Stimulated activated CD4-positive, alpha-beta T cell treated with anti-CD3 and anti-CD28 coated beads, Interleukin-2, amount 100 ng/mL, for 4 hours (primary cell): ENCODE data around the gene PLXNB3.
"Not testable (repeated sequence)": the region's sequence is repeated elsewhere in the genome, so short reads cannot be mapped to it uniquely, and the experiment has no call there.

Source experiments
- DNase-seq: peaks from one replicate; pipeline ENCODE4 v3.0.0-alpha.2; 2020; ENCODE audit warnings: low read depth

The PLXNB3 gene

DNA sequence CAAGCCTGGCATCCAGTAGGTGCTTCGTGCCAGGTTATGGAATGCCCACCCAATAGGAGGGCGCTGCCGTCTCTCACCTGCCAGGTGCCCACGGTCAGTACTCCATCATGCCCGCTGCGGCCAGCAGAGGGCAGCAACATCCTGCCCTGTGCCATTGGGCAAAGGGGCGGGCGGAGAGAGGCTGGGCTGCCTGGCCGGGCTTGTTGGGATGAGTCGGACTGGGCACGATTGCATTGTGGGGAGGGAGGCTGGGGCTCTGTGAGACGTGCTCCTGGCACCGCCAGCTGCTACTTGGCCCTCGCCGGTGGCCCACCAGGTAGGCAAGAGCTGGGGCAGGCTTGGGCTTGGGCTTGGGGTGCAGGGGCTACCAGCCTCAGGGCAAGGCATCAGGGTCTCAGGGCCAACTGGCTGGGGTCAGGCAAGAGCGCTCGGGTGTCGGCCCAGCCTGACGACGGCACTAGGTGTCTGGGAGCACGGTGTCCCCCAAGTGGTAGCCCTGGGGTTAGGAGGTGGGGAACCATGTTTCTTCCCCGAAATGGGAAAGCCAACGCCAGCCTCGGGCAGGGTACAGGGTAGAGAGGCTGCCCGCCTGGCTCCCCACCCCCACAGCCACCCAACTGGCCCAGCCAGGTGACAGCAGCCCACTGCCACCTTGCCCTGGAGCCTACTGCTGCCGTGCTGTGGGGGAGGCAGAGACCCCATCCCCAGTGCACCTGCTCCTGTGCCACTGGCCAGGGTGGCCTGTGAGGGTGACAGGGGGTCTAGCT lies at the start of gene PLXNB3:
TSS of gene PLXNB3 (plus strand) at position 261 of the 767 bp plus-strand sequence. CDS start 1,287 bp downstream, outside the sequence.
- DNase-seq = peak; percentile 58

DNA sequence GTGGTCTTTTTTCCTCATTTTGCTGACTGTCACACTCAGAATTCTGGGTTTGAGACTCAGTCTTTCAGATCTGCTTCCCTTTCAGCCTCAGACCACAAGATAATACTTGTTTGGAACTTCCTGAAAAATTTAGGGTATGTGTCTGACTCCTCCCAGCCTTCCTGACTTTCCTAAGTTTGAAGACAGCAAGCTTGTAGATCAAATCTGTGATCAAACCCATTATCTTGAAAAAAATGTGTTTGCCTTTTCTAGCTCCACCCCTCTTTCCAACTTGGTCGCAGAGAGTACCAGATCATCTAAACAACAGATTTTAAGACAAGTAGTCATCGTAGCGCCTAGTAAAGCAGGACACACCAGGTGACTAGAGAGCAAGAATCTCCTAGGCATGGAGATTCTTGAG lies 49.8 kb upstream of the PLXNB3 start:
- no peak for DNase-seq

DNA sequence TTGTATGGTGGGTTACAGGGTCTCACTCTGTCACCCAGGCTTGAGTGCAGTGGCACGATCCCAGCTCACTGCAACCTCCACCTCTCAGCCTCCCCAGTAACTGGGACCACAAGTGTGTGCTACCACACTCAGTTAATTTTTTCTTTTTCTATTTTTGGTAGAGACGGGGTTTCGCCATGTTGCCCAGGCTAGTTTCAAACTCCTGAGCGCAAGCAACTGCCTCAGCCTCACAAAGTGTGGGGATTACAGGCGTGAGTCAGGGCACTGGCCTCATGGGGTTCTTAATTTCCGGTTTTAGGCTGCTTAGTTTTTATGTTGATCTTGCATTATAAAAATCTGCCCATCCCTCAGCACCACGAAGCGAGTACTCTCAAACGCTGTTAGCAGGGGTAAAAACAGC lies 46.6 kb upstream of the PLXNB3 start:
- no peak for DNase-seq

DNA sequence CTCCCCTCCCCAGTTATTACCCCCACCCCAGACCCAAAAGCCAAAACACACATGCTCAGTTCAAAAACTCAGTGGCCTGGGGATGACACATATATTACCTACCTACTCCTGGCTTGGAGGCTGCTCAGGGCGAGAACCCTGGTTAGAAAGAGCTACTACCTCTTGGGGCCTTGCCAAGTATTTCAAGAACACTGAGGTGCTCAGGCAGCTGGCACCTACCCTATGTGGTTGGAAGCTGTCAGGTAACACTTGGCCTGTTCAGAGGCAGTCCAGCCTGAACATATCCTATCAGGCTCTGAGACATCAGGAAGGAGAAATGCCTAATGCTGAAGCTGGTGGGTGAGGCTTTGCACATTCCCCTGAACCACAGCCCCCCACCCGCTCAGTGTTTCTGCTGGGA lies 44.8 kb upstream of the PLXNB3 start:
- DNase-seq = no peak

DNA sequence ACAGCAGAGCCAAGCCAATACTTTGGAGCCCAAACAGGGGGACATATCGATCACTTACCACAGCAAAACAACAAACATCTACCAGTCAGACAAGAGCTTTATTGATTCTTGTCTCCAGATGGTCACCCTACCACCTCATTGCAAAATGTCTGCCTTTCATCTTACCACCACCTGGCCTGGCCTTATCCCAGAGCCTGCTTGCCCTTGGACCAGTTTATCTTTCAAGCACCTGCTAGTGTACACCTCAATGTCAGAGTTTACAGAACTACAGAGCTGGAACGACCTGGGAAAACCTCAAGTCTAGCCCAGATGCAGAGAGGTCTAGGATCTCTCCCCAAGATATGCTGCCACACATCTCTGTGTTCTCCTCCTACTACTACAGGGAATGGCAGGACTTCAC lies 44.3 kb upstream of the PLXNB3 start:
- no peak for DNase-seq

DNA sequence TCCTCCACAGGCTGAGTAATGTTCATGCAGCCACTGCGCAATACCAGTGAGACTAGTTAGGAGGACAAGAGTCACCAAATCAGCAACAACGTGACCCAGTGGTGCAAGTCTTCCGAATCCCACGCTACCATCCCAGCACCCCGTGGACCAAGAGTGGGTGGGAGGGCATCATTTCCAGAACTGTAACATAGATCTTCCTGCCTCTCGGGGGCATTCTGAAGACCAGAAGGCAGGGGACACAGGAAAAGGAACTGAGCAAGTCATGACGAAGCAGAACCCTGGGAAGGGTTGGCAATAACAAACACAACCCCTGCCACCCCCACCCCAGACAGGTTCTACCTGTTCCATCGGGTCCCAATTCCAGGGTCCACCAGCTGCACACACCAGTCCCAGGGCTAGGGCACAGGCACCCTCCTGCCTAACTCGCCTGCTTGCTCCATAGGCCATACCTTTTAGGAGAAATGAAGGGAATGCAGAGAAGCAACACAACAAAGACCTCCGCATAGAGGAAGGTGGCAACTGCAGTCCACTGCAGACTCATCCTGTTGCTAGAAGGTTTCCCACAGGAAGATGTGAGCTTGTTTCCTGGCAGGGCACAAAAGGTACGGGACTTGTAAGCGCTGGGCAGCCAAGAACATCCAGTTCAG lies 41.2 kb upstream of the PLXNB3 start:
- no peak for DNase-seq

DNA sequence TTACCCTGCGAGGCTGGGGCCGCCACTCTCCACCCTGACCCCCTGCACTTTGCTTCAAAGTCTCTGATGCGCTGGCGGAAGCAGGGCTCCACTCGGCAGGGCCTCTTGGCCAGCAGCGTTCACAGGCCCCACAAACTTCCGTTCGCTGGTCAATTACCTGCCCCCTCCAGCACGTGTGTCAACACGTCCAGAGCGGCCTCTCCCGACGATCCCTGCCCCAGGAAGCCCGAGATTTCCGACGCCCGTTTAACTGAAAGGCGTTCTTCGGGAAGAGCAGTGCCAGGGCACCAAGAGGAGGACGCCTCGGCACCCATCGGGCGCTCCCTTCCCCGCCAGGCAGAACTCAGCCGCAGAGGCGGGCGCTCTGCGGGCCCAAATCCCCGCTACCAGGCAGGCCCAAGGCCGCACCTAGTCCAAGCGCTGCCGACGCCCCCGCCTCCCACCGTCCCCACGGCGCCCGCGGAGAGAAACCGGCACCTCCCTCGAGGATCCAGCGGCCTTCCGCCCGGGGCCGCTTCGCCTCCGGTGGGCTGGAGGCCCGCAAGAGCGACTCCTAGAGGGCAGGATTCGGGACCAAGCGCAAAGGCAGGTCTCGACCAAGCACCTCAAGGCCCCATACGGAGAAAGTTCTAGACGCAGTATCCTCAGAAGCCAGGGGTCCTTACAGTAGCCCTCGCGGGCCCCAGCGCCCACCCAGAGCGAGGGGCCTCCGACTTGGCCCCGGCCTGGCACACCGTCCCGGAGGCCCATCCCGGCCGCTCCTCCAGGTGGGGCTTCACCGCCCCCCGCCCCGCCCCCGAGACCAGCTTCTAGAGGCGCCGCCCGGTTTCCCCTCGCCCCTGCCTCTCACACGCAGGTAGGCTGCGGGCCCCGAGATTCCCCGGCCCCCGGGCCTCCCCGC lies 40.4 kb upstream of the PLXNB3 start:
- peak; percentile 42 for DNase-seq

DNA sequence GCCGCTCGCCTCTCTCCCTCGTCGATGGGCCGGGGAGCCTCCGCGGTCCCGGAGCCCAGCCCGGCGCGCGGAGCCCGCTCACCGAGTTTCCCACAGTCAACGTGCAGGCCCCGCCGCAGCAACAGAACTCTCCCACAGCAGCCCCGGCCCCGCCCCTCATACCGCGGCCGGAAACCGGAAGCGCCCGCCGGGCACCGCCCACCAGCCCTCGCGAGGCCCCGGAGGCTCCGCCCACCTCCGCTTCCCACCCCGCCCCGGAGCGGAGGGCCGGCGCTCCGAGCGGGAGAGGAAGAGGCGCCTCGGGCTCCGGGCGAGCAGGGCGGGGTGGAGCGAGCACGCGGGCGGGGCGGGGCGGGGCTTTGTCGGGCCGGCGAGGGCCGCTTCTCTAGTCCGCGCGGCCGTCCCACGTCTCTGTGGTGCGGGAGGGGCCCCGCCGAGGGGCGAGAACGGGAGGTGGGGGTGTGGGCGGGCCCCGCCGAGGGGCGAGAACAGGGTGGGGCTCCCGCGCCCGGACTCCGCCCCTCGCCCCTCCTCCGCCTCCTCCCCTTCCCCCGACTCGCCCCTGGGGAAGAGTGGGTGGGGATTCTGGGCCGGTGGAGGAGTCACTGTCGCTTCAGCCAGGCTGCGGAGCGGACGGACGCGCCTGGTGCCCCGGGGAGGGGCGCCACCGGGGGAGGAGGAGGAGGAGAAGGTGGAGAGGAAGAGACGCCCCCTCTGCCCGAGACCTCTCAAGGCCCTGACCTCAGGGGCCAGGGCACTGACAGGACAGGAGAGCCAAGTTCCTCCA lies 39.6 kb upstream of the PLXNB3 start, which contains the start of the genes ABCD1 and BCAP31:
TSS of gene ABCD1 (plus strand) at position 605 of the 787 bp plus-strand sequence. CDS start 411 bp downstream, outside the sequence.
TSS of gene BCAP31 (minus strand) at position 136 of the 787 bp plus-strand sequence. CDS start 1,143 bp downstream, outside the sequence.
- DNase-seq = peak; percentile 84

DNA sequence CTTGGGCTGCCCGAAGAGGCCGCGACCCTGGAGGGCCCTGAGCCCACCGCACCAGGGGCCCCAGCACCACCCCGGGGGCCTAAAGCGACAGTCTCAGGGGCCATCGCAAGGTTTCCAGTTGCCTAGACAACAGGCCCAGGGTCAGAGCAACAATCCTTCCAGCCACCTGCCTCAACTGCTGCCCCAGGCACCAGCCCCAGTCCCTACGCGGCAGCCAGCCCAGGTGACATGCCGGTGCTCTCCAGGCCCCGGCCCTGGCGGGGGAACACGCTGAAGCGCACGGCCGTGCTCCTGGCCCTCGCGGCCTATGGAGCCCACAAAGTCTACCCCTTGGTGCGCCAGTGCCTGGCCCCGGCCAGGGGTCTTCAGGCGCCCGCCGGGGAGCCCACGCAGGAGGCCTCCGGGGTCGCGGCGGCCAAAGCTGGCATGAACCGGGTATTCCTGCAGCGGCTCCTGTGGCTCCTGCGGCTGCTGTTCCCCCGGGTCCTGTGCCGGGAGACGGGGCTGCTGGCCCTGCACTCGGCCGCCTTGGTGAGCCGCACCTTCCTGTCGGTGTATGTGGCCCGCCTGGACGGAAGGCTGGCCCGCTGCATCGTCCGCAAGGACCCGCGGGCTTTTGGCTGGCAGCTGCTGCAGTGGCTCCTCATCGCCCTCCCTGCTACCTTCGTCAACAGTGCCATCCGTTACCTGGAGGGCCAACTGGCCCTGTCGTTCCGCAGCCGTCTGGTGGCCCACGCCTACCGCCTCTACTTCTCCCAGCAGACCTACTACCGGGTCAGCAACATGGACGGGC lies 38.8 kb upstream of the PLXNB3 start:
- no peak for DNase-seq

DNA sequence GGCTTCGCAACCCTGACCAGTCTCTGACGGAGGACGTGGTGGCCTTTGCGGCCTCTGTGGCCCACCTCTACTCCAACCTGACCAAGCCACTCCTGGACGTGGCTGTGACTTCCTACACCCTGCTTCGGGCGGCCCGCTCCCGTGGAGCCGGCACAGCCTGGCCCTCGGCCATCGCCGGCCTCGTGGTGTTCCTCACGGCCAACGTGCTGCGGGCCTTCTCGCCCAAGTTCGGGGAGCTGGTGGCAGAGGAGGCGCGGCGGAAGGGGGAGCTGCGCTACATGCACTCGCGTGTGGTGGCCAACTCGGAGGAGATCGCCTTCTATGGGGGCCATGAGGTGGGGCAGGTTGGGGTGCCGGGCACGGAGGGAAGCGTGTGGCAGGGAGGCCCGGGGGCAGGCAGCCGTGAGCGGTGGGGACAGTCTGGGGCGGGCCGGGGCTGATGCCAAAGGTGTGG lies 38.2 kb upstream of the PLXNB3 start:
- DNase-seq = no peak

DNA sequence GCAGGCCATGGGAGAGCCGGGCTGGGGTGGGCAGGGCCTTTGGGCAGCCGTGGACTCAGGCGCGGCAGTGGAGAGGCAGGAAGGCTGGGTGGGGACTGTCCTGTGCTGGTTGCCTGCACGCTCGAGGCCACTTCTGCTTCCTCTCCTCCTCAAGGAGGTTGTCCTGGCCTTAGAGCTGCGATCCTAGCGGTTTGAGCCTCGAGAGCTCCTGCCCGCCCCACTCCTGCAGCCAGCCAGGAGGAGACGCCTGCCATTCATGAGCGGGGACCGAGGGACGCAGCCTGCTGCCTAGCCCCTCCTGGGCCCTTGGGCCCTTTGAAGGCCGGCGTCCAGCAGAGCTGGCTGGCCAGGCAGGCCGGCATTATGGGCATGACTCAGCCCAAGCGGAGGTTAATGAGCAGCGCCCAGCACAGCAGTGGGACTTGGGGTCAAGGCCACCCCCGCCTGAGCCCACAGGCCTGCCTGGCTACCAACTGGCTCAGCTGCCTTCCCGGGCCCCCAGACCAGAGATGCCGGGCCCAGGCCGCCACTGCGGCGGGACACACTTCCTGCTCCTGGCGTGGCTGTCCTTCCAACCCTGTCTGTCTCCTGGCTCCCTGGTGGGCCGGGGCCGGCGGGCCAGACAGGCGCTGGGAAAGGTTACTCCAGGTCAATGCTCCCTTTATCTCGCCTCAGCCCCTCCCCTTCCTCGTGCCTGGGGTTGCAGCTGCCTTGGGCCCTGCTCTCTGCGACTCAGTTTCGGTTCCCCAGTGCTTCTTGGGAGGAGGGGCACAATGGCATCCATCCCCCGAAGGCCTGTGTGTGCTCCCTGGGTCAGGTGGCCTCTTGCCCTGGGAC lies 37.5 kb upstream of the PLXNB3 start:
- DNase-seq = no peak

DNA sequence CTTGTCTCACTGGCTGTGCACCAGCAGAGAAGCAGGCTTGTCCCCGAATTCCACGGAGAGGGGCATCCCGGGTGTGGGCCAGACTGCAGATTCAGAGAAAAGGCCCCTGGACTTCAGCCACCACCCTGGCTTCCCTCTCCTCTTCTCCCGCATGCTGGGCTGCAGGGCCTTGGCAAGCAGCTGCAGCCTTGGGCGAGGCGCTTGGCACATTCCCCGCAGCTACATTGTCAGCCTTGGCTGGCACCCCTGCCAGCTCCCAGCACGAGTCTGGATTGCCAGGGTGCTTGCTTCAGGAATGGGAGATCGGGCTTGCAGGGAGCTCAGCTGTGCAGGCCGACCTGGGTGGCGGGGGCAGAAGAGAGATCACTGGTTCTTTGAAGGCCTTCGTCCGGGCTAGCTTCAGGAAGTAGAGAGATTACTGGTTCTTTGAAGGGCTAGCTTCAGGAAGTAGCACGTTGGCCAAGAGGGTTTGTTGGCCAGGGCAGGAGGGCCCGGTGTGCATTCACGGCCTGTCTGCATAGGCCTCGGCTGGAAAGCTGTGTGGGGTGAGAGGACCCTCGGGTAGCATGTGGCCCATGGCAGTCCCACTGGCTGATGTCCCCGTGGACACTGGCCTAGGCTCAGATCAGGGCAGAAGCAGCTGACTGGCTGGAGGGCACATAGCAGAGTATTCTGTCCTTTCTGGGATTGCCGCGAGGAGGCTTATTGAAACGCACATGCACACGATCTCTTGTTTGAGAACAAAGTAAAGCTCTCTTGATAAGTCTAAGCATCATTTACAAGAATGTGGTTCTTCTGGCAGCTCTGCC lies 36.7 kb upstream of the PLXNB3 start:
- no peak for DNase-seq

DNA sequence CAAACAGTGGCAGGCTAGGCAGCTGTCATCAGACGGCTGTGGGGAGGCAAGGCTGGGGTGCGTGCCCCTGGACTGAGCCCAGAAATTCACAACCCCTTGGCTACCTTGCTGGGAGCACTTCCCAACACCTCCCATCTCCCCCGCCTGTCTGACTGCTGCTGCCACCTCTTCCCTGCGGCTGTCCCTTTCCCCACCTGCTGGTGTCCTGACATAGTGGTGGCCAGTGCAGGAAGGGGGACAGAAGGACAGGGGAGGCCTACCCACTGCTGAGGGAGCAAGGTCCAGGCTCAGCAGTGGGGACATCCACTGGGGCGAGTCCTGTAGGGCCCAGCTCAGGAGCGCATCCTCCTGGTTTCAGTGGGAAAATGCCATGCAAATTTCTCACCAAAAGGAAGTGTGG lies 36.0 kb upstream of the PLXNB3 start:
- DNase-seq = no peak

DNA sequence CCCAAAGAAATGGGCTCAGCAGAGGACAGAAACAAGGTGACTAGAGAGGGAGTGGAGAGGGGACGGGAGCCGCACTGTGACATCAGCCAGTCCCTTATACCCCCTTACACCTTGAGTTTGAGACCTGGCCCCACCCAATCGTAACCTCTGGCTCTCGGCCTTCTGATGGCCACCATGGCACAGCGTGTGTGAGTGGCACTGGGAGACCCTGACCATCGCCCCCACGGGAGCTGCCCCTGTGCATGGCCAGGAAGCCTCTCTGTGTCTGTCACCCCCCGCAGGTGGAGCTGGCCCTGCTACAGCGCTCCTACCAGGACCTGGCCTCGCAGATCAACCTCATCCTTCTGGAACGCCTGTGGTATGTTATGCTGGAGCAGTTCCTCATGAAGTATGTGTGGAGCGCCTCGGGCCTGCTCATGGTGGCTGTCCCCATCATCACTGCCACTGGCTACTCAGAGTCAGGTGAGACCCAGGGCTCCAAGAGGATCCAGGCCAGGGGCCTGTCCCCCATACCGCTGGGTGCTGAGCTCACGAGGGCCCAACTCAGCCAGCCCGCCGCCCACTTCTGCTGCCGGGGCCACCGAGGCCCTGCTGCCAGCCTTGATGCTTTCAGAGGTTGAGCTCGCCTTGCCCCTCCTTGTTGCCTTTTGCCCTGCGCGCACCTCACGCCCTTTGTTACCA lies 35.0 kb upstream of the PLXNB3 start:
- DNase-seq = no peak

DNA sequence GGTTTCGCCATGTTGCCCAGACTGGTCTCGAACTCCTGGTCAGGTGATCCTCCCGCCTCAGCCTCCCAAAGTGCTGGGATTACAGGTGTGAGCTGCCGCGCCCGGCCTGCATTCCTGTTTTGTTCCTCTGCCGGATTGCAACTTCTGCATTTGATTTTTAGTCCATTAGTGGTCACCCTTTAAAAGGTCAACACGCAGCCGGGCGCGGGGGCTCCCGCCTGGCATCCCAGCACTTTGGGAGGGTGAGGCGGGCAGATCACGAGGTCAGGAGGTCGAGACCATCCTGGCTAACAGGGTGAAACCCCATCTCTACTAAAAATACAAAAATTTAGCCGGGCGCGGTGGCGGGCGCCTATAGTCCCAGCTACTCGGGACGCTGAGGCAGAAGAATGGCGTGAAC lies 33.9 kb upstream of the PLXNB3 start:
- DNase-seq = not testable (repeated sequence)

DNA sequence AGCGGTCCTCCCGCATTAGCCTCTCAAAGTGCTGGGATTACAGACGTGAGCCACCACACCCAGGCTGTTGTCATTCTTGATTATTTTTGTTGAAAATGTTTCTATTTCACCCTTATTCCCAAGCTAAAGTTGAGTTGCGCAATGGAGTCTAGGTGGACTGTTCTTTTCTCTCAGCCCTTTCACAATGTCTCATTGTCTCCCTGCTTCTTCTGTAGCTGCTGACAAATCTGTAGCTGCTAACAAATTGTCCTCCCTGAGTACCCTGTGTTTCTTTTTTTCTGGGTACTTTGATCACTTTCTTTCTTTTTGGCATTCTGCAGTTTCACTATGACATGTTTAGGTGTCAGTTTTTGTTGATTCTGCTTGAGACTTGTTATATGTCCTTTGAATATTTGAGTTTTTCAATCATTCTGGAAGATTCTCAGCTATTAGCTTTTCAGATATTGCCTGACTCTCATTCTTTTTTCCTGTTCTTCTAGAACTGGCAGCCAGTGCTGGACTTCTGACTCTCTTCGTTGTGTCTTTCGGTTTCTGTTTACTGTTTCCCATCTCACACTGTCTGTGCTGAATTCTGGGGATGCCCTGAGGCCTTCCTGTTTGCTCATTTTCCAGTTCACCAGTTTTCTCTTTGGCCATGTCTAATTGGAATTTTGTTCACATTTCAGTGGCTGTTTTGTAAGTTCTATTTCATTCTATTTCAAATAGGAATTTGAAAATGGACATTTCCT lies 32.8 kb upstream of the PLXNB3 start:
- DNase-seq = no peak

DNA sequence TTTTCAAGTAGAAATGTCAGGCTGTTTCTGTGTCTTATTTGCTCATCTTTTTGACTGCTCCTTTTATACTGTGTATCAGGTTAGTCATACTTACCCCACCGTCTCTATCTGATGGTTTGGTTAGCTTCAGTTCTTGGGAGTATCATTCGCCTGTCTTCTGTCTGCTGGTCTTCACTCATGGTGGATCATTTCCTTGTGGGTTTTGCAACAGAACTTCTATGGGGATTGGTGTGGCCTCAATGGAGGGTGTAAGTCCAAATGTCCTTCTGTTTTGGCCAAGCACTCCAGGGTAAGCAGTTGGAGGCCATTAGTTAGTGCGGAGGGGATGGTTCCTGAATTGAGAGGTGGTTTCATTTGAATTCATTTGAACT lies 32.2 kb upstream of the PLXNB3 start:
- no peak for DNase-seq

DNA sequence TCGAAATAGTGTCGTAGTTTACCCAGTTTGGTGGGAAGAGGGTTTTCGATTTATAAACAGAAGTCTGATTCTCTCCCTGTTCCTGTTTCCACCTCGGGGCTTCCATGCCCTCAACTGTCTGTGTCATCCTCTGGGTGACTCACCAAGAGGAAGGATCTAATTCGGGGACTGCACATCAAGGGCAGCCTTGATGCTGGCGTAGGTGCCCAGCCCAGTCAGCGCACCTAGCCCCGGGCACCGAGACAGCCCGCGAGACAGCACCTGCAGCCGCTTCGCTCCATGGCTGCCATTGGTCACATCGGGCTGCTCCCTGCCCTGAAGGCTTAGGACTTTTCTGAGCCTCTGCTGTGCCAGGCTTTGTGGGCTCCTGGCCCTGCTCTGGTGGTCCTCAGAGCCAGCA lies 31.6 kb upstream of the PLXNB3 start:
- DNase-seq = no peak
